CD4-positive, alpha-beta T cell (primary cell): Measurements from ENCODE around the gene SCRN2. TPM values are rescaled to one million over a fixed set of nuclear protein-coding genes. Genes with fewer than 3 reads are reported as not detected.

Source experiments
- ATAC-seq: fragments of 200-7000 bp; cut with Tn5 transposase; one replicate; pipeline ENCODE4 v1.10.0; 2022; ENCODE audit warnings: mild to moderate bottlenecking; ENCODE audit not compliant: poor library complexity
- CTCF ChIA-PET: fragments of 350-600 bp; sonication (Branson Sonifier 250); formaldehyde crosslinking; loops from one replicate; lab custom pipeline; 2021; ENCODE audit warnings: antibody characterized with exemption, inconsistent platforms; lab: Charles Lee
- POLR2A ChIA-PET: fragments of 350-600 bp; sonication (Branson Sonifier 250); formaldehyde crosslinking; loops from one replicate; lab custom pipeline; 2021; ENCODE audit warnings: antibody characterized with exemption, inconsistent platforms; lab: Charles Lee
- DNase-seq, 14 experiments: peaks; one replicate each; pipeline ENCODE4 v3.0.0-alpha.2; 2013 to 2020; ENCODE audit warnings: mixed read lengths in 2 of 14
- H3K27ac ChIP-seq, 2 donors: one replicate each; pipeline versions ENCODE4 v1.5.1 to v1.7.0; 2013; ENCODE audit warnings: low read length in 2 of 2, low read depth in 1 of 2, mild to moderate bottlenecking in 1 of 2
- H3K27me3 ChIP-seq, 2 experiments: 1 replicate in 1 of 2; 2 replicates in 1 of 2; pipeline versions ENCODE4 v1.6.1 to v1.7.0; 2013; ENCODE audit warnings: low read length in 2 of 2, control low read depth in 1 of 2, mild to moderate bottlenecking in 1 of 2, moderate library complexity in 1 of 2; ENCODE audit not compliant: insufficient read depth in 2 of 2, control insufficient read depth in 1 of 2
- H3K36me3 ChIP-seq: one replicate; pipeline ENCODE4 v1.6.1; 2013; ENCODE audit warnings: low read length, control low read depth; ENCODE audit not compliant: insufficient read depth
- H3K4me1 ChIP-seq: one replicate; pipeline ENCODE4 v1.6.1; 2013; ENCODE audit warnings: low read length, control low read depth; ENCODE audit not compliant: insufficient read depth
- H3K4me3 ChIP-seq: one replicate; pipeline ENCODE4 v1.5.1; 2013; ENCODE audit warnings: mild to moderate bottlenecking, low read length, moderate library complexity
- H3K9me3 ChIP-seq, 2 experiments: 1 replicate in 1 of 2; 2 replicates in 1 of 2; pipeline versions ENCODE4 v1.6.1 to v1.7.0; 2013; ENCODE audit warnings: low read length in 2 of 2, mild to moderate bottlenecking in 2 of 2, control low read depth in 1 of 2, moderate library complexity in 1 of 2; ENCODE audit not compliant: control insufficient read depth in 1 of 2, insufficient read depth in 1 of 2
- H3K27ac Mint-ChIP-seq: one replicate; pipeline ENCODE4 v1.8.0; 2020; ENCODE audit warnings: mixed read lengths
- H3K27me3 Mint-ChIP-seq: one replicate; pipeline ENCODE4 v1.8.0; 2021; ENCODE audit warnings: mixed read lengths
- H3K36me3 Mint-ChIP-seq: one replicate; pipeline ENCODE4 v1.8.0; 2021; ENCODE audit warnings: low read depth, mixed read lengths
- H3K4me1 Mint-ChIP-seq: one replicate; pipeline ENCODE4 v1.8.0; 2021; ENCODE audit warnings: low read depth, mixed read lengths
- H3K4me3 Mint-ChIP-seq: one replicate; pipeline ENCODE4 v1.8.0; 2020; ENCODE audit warnings: mild to moderate bottlenecking, mixed read lengths
- H3K9me3 Mint-ChIP-seq: one replicate; pipeline ENCODE4 v1.8.0; 2020; ENCODE audit warnings: mixed read lengths
- intact Hi-C, 2 experiments: fragments of 100-400 bp; cut with DNase I in 1 of 2; cut with micrococcal nuclease in 1 of 2; formaldehyde crosslinking; loops; one replicate each; pipeline versions ENCODE4 v1.15.1 to v1.9.0; 2023 to 2025; cut with DNase I, micrococcal nuclease
- total RNA-seq, 174 experiments: library from RNA in 2 of 174; stranded (reverse) in 2 of 174; gene quantifications; one replicate each; pipeline ENCODE4 v1.2.3 and lab custom pipeline; 2021 to 2026
- TF ChIP-seq, protein P1 (sequence below): fragments of 200-600 bp; IDR thresholded peaks from one replicate; pipeline ENCODE4 v1.8.0; 2022; ENCODE audit warnings: antibody characterized with exemption, mild to moderate bottlenecking

The SCRN2 gene
- total RNA-seq, 2 experiments from 2014 or later = 15.3 to 17.2 TPM

- Histone ChIP-seq H3K4me3 (peak overlapping the region; percentile 20), H3K4me1 (peaks cover 56% of the 10 kb centered on the region), H3K9me3 (no peaks in the 10 kb centered on the region), H3K27me3 (no peaks in the 10 kb centered on the region), H3K27ac (peak overlapping the region; percentile 78 to 90), H3K36me3 (peaks cover 36% of the 10 kb centered on the region)
- ATAC-seq = peak; percentile 45
- peak overlapping the region; percentile 89 for H3K4me3 Mint-ChIP-seq
- ChIA-PET POLR2A (interaction anchor here (1.0 to 2.5 kb wide), 5 partner anchors 8 to 141 kb away, joined by 3 to 53 read pairs (median 10); partner anchors contain the start of genes CDK5RAP3, OSBPL7, SCRN2 and SP2), CTCF (interaction anchor here (1.2 to 2.3 kb wide), 5 partner anchors 8 to 141 kb away, joined by 3 to 20 read pairs (median 9); partner anchors contain the start of genes CDK5RAP3, OSBPL7 and SCRN2)
- intact Hi-C loops = loop anchor here (2.0 to 10.0 kb wide), 3 partner anchors 65 to 275 kb away; partner anchors contain the start of genes CBX1 (in 1 of the 2) and SNX11 (in 1 of the 2)
- H3K9me3 Mint-ChIP-seq = no peaks in the 10 kb centered on the region
- DNase-seq = peak in 8 of 14 experiments; percentile 27 to 92 (median 38)
- peak overlapping the region; percentile 78 for H3K27ac Mint-ChIP-seq
- peaks cover 47% of the 10 kb centered on the region for H3K4me1 Mint-ChIP-seq
- H3K27me3 Mint-ChIP-seq = no peaks in the 10 kb centered on the region
- TF ChIP-seq, protein P1, sequence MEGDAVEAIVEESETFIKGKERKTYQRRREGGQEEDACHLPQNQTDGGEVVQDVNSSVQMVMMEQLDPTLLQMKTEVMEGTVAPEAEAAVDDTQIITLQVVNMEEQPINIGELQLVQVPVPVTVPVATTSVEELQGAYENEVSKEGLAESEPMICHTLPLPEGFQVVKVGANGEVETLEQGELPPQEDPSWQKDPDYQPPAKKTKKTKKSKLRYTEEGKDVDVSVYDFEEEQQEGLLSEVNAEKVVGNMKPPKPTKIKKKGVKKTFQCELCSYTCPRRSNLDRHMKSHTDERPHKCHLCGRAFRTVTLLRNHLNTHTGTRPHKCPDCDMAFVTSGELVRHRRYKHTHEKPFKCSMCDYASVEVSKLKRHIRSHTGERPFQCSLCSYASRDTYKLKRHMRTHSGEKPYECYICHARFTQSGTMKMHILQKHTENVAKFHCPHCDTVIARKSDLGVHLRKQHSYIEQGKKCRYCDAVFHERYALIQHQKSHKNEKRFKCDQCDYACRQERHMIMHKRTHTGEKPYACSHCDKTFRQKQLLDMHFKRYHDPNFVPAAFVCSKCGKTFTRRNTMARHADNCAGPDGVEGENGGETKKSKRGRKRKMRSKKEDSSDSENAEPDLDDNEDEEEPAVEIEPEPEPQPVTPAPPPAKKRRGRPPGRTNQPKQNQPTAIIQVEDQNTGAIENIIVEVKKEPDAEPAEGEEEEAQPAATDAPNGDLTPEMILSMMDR = no peak
- peaks cover 50% of the 10 kb centered on the region for H3K36me3 Mint-ChIP-seq
Observed at GRCh38 chr17:47829870-47830269, 11.2 kb downstream of the SCRN2 start.

- Histone ChIP-seq H3K36me3 (peaks cover 62% of the 10 kb centered on the region), H3K4me1 (peaks cover 39% of the 10 kb centered on the region), H3K4me3 (no peak overlapping the region), H3K27me3 (no peaks in the 10 kb centered on the region), H3K27ac (no peak overlapping the region), H3K9me3 (no peaks in the 10 kb centered on the region)
- ATAC-seq (no peak), DNase-seq (no peak)
- CTCF ChIA-PET = interaction anchor here (1.9 kb wide), 1 partner anchor 19 kb away, joined by 7 read pairs; no protein-coding TSS in a partner anchor
- POLR2A ChIA-PET = no interaction called here
- no peak overlapping the region for H3K27ac Mint-ChIP-seq
- peaks cover 25% of the 10 kb centered on the region for H3K4me1 Mint-ChIP-seq
- H3K36me3 Mint-ChIP-seq = peaks cover 83% of the 10 kb centered on the region
- no peaks in the 10 kb centered on the region for H3K9me3 Mint-ChIP-seq
- peak overlapping the region; percentile 15 for H3K4me3 Mint-ChIP-seq
- H3K27me3 Mint-ChIP-seq = no peaks in the 10 kb centered on the region
- intact Hi-C loops = no loop called here
- TF ChIP-seq, protein P1 = no peak
Observed at GRCh38 chr17:47823519-47823918, 17.6 kb downstream of the SCRN2 start.

- peaks cover 62% of the 10 kb centered on the region for H3K36me3 ChIP-seq
- no peaks in the 10 kb centered on the region for H3K27me3 ChIP-seq
- CTCF ChIA-PET = interaction anchor here (1.9 to 2.4 kb wide), 3 partner anchors 8 to 20 kb away, joined by 7 to 16 read pairs (median 9); partner anchors contain the start of genes LRRC46, MRPL10 and SCRN2
- H3K9me3 ChIP-seq = no peaks in the 10 kb centered on the region
- Mint-ChIP-seq H3K36me3 (peaks cover 84% of the 10 kb centered on the region), H3K27ac (peak overlapping the region; percentile 92), H3K4me1 (peaks cover 25% of the 10 kb centered on the region), H3K4me3 (peak overlapping the region; percentile 42), H3K9me3 (no peaks in the 10 kb centered on the region), H3K27me3 (no peaks in the 10 kb centered on the region)
- H3K4me3 ChIP-seq = no peak overlapping the region
- DNase-seq = no peak
- TF ChIP-seq, protein P1 = no peak
- no peak overlapping the region for H3K27ac ChIP-seq
- intact Hi-C loops = no loop called here
- H3K4me1 ChIP-seq = peaks cover 32% of the 10 kb centered on the region
- no peak for ATAC-seq
- POLR2A ChIA-PET = interaction anchor here (1.0 to 2.3 kb wide), 4 partner anchors 8 to 73 kb away, joined by 5 to 32 read pairs (median 6); partner anchors contain the start of genes LRRC46, MRPL10, SCRN2 and SP2
Observed at GRCh38 chr17:47822785-47823184, 18.3 kb downstream of the SCRN2 start.
